Fibroblast of lung (primary cell): ENCODE measurements around the gene KCND1. TPM values are rescaled to one million over a fixed set of nuclear protein-coding genes. Genes with fewer than 3 reads are reported as not detected.

ENCODE experiments used
- DNase-seq, 2 donors: peaks; one replicate each; pipeline versions ENCODE4 v3.0.0 to v3.0.0-alpha.2; 2010; ENCODE audit warnings: low read depth in 2 of 2
- H2AFZ ChIP-seq: 2 replicates; pipeline ENCODE4 v1.5.1; 2012; ENCODE audit warnings: low read length, control low read depth, inconsistent platforms
- H3K27ac ChIP-seq: 2 replicates; pipeline ENCODE4 v1.5.1; 2011; ENCODE audit warnings: low read length, control low read depth; ENCODE audit not compliant: insufficient read depth
- H3K27me3 ChIP-seq: 2 replicates; pipeline ENCODE4 v1.5.1; 2011; ENCODE audit warnings: mild to moderate bottlenecking, low read length; ENCODE audit not compliant: control insufficient read depth, insufficient read depth
- H3K36me3 ChIP-seq: 2 replicates; pipeline ENCODE4 v1.5.1; 2011; ENCODE audit warnings: low read length; ENCODE audit not compliant: control insufficient read depth, insufficient read depth
- H3K4me1 ChIP-seq: 2 replicates; pipeline ENCODE4 v1.5.1; 2011; ENCODE audit warnings: low read length; ENCODE audit not compliant: control insufficient read depth, insufficient read depth; ENCODE audit errors: extremely low read depth
- H3K4me2 ChIP-seq: 2 replicates; pipeline ENCODE4 v1.5.1; 2011; ENCODE audit warnings: low read length, control low read depth; ENCODE audit not compliant: insufficient read depth; ENCODE audit errors: extremely low read depth
- H3K4me3 ChIP-seq, 4 experiments: fragments of 200-600 bp in 1 of 4; sonication (generic) in 1 of 4; replicated peaks in 1 of 4; 2 replicates each; pipeline ENCODE4 v1.5.1; 2011 to 2016; ENCODE audit warnings: low read length in 4 of 4, low read depth in 3 of 4, mild to moderate bottlenecking in 3 of 4, control low read depth in 2 of 4, inconsistent platforms in 1 of 4, mixed read lengths in 1 of 4; ENCODE audit not compliant: insufficient read depth in 1 of 4; ENCODE audit errors: control extremely low read depth in 1 of 4
- H3K79me2 ChIP-seq: 2 replicates; pipeline ENCODE4 v1.5.1; 2012; ENCODE audit warnings: mild to moderate bottlenecking, low read length, inconsistent platforms; ENCODE audit not compliant: control insufficient read depth, insufficient read depth
- H3K9ac ChIP-seq: 2 replicates; pipeline ENCODE4 v1.5.1; 2011; ENCODE audit warnings: mild to moderate bottlenecking, low read length, control low read depth; ENCODE audit not compliant: insufficient read depth
- H3K9me3 ChIP-seq: 2 replicates; pipeline ENCODE4 v1.5.1; 2012; ENCODE audit warnings: low read depth, low read length; ENCODE audit not compliant: control insufficient read depth, insufficient read depth
- H4K20me1 ChIP-seq: 2 replicates; pipeline ENCODE4 v1.5.1; 2011; ENCODE audit warnings: low read length; ENCODE audit not compliant: control insufficient read depth, insufficient read depth; ENCODE audit errors: extremely low read depth
- EZH2 ChIP-seq: IDR thresholded peaks from 2 replicates; pipeline ENCODE4 v1.5.1; 2012; ENCODE audit warnings: low read length, control low read depth, mild to moderate bottlenecking; ENCODE audit errors: missing control alignments
- polyA plus RNA-seq, 2 donors: library from polyadenylated mRNA; depleted of rRNA in 1 of 2; stranded (reverse) in 1 of 2; unstranded in 1 of 2; fragments of >200 nt; gene quantifications; 2 replicates each; pipeline ENCODE4 v1.2.1, GENCODE V29; 2011 to 2012; ENCODE audit warnings: missing spikeins in 1 of 2
- total RNA-seq: library from RNA; depleted of rRNA; stranded (reverse); fragments of >200 nt; gene quantifications from 2 replicates; pipeline ENCODE4 v1.2.1, GENCODE V29; 2014
- TF ChIP-seq, protein P1 (sequence below), 2 donors: IDR thresholded peaks in 1 of 2; conservative IDR thresholded peaks in 1 of 2; 1 replicate in 1 of 2; 2 replicates in 1 of 2; pipeline ENCODE4 v1.5.1; 2011 to 2012; ENCODE audit warnings: low read length in 2 of 2, control low read depth in 1 of 2, inconsistent platforms in 1 of 2, low read depth in 1 of 2, mild to moderate bottlenecking in 1 of 2

The KCND1 gene
- total and polyA plus RNA-seq, 2 donors (not counting 1 experiment from before 2014, with no cell fraction given) = 0.41 to 1.3 TPM

DNA sequence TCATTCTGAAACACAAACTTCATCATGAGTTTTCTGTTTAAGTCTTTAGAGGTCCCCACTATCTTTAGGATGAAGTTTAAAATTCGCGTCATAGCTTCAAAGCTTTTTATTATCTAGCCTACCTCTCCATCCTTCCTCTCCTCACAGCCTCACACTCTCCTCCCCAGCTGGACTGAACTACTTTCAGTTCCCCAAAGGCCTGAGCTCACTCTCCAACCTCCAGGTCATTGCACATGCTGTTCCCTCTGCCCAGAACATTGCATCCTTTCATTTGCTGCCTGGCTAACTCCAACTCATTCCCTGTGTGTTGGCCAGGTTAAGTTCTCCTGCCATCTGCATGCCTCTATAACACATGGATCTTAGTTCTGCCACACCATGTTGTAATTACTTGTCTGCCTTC is 11.4 kb downstream of the KCND1 start:
- Histone ChIP-seq H3K4me1 (peaks cover 5% of the 10 kb centered on the region), H3K9me3 (no peaks in the 10 kb centered on the region), H3K4me2 (no peak overlapping the region), H4K20me1 (no peaks in the 10 kb centered on the region), H3K79me2 (peaks cover 19% of the 10 kb centered on the region), H3K27ac (no peak overlapping the region), H2AFZ (no peak overlapping the region), H3K4me3 (no peak overlapping the region), H3K27me3 (no peaks in the 10 kb centered on the region), H3K36me3 (no peaks in the 10 kb centered on the region), H3K9ac (no peak overlapping the region)
- no peak for DNase-seq
- no peak for TF ChIP-seq EZH2
- TF ChIP-seq, protein P1, sequence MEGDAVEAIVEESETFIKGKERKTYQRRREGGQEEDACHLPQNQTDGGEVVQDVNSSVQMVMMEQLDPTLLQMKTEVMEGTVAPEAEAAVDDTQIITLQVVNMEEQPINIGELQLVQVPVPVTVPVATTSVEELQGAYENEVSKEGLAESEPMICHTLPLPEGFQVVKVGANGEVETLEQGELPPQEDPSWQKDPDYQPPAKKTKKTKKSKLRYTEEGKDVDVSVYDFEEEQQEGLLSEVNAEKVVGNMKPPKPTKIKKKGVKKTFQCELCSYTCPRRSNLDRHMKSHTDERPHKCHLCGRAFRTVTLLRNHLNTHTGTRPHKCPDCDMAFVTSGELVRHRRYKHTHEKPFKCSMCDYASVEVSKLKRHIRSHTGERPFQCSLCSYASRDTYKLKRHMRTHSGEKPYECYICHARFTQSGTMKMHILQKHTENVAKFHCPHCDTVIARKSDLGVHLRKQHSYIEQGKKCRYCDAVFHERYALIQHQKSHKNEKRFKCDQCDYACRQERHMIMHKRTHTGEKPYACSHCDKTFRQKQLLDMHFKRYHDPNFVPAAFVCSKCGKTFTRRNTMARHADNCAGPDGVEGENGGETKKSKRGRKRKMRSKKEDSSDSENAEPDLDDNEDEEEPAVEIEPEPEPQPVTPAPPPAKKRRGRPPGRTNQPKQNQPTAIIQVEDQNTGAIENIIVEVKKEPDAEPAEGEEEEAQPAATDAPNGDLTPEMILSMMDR (conservative IDR thresholded peaks at IDR 0.05 in 1 of 2, IDR thresholded peaks at IDR 0.05 in 1 of 2; ENCODE audit: low read depth in 1 of 2, low read length in 2 of 2) = no peak

DNA sequence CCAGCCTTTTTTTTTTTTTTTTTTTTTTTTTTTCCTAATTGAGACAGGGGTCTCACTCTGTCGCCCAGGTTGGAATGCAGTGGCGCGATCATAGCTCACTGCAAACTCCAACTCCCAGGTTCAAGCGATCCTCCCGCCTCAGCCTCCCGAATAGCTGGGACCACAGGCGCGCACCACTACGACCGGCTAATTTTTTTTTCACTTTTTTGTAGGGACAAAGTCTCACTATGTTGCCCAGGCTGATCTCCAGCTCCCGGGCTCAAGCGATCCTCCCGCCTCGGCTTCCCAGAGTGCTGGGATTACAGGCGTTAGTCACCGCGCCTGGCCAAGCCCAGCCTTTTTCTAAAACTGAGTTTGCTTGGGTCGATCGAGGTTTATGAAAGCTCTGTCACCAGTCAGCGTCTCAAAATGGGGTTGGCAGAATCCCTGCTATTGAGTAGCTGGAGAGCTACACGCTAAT is 13.0 kb downstream of the KCND1 start:
- H3K36me3 ChIP-seq = no peaks in the 10 kb centered on the region
- no peaks in the 10 kb centered on the region for H4K20me1 ChIP-seq
- DNase-seq = peak; percentile 61 to 66
- peak overlapping the region; percentile 41 for H2AFZ ChIP-seq
- TF ChIP-seq, protein P1 (conservative IDR thresholded peaks at IDR 0.05 in 1 of 2, IDR thresholded peaks at IDR 0.05 in 1 of 2; ENCODE audit: low read depth in 1 of 2, low read length in 2 of 2) = no peak
- no peak for TF ChIP-seq EZH2
- peak overlapping the region; percentile 99 for H3K27ac ChIP-seq
- H3K9me3 ChIP-seq = no peaks in the 10 kb centered on the region
- H3K4me2 ChIP-seq = peak overlapping the region; percentile 66
- peak overlapping the region; percentile 39 to 65 (median 46) for H3K4me3 ChIP-seq
- peaks cover 27% of the 10 kb centered on the region for H3K79me2 ChIP-seq
- H3K9ac ChIP-seq = peak overlapping the region; percentile 48
- no peaks in the 10 kb centered on the region for H3K27me3 ChIP-seq
- peaks cover 5% of the 10 kb centered on the region for H3K4me1 ChIP-seq

DNA sequence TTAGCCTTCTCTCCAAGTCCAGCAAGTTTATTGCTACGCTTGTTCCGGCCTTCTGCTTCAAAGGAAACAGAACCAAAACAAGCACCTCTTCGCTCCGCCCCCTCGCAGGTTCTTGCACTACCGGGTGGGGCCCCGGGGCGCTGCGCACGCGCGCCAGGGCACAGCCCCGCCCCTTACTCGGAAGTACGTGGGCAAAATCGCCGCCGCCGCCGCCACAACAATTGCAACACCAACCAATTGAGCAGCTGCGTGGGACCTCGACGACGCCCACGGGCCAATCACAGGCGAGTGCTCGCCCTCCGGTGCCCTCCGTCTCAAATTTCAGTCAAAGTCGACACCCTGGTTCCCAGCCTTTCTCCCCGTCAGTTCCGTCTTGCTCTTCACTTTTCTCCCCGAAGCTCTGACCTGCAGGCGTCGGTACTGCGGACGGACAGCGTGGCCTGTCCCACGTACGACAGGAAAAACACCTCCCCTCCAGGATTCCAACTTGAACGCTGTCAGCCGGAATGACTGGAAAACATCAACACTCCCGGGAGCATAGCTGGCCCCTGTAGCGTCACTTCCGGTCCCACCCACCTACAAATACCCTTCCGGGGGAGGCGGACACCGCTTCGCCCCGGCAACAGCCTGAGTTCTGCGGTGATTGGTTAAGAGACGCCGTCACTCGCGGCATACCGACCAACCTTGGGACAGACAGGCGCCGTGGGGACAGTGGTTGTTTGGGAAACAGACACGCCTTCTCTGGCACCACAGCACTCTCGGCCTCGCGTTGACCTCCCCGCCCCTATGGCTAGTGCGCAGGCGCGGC is 13.6 kb downstream of the KCND1 start:
- Histone ChIP-seq H3K4me3 (peak overlapping the region; percentile 57 to 81 (median 71)), H4K20me1 (no peaks in the 10 kb centered on the region), H3K4me2 (peak overlapping the region; percentile 35), H3K27me3 (no peaks in the 10 kb centered on the region), H3K27ac (peak overlapping the region; percentile 99), H3K79me2 (peaks cover 33% of the 10 kb centered on the region), H3K36me3 (no peaks in the 10 kb centered on the region), H3K9me3 (no peaks in the 10 kb centered on the region), H3K4me1 (peaks cover 5% of the 10 kb centered on the region), H2AFZ (peak overlapping the region; percentile 65), H3K9ac (peak overlapping the region; percentile 85)
- peak; percentile 97 to 98 for DNase-seq
- no peak for TF ChIP-seq EZH2
- TF ChIP-seq, protein P1 (conservative IDR thresholded peaks at IDR 0.05 in 1 of 2, IDR thresholded peaks at IDR 0.05 in 1 of 2; ENCODE audit: low read depth in 1 of 2, low read length in 2 of 2) = no peak
